ENCODE measurements around the gene ICA1.

ICA1 gene

GRCh38 chr7:8205537-8205936 lies 56.4 kb downstream of the ICA1 start:
- Histone ChIP-seq H3K9ac (ENCODE audit: low read depth, low read length, poor library complexity, severe bottlenecking) (no peak overlapping the region), H4K20me1 (ENCODE audit: insufficient read depth, low read length, poor library complexity, severe bottlenecking) (no peaks in the 10 kb centered on the region), H3K9me3 (ENCODE audit: insufficient read depth, low read depth, low read length) (no peaks in the 10 kb centered on the region), H3K9me2 (replicated peaks; ENCODE audit: low read depth, low read length) (no peaks in the 10 kb centered on the region), H3K4me3 (ENCODE audit: low read length, poor library complexity, severe bottlenecking) (no peak overlapping the region), H3K4me1 (ENCODE audit: insufficient read depth, low read length, poor library complexity, severe bottlenecking) (peaks cover 8% of the 10 kb centered on the region), H2AFZ (ENCODE audit: low read length) (no peak overlapping the region), H3K4me2 (ENCODE audit: low read depth, low read length, poor library complexity, severe bottlenecking) (no peak overlapping the region), H3K27me3 (ENCODE audit: insufficient read depth, low read length, poor library complexity, severe bottlenecking) (no peaks in the 10 kb centered on the region), H3K79me2 (ENCODE audit: insufficient read depth, low read length) (no peaks in the 10 kb centered on the region), H3K36me3 (ENCODE audit: insufficient read depth, low read length) (no peaks in the 10 kb centered on the region), H3F3A (ENCODE audit: low read depth) (no peaks in the 10 kb centered on the region)
- TF ChIP-seq EZH2phosphoT487 (IDR thresholded peaks at IDR 0.05; ENCODE audit: borderline replicate concordance) = no peak
- TF ChIP-seq, protein P1, sequence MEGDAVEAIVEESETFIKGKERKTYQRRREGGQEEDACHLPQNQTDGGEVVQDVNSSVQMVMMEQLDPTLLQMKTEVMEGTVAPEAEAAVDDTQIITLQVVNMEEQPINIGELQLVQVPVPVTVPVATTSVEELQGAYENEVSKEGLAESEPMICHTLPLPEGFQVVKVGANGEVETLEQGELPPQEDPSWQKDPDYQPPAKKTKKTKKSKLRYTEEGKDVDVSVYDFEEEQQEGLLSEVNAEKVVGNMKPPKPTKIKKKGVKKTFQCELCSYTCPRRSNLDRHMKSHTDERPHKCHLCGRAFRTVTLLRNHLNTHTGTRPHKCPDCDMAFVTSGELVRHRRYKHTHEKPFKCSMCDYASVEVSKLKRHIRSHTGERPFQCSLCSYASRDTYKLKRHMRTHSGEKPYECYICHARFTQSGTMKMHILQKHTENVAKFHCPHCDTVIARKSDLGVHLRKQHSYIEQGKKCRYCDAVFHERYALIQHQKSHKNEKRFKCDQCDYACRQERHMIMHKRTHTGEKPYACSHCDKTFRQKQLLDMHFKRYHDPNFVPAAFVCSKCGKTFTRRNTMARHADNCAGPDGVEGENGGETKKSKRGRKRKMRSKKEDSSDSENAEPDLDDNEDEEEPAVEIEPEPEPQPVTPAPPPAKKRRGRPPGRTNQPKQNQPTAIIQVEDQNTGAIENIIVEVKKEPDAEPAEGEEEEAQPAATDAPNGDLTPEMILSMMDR (conservative IDR thresholded peaks at IDR 0.05; ENCODE audit: low read length) = no peak

DNA sequence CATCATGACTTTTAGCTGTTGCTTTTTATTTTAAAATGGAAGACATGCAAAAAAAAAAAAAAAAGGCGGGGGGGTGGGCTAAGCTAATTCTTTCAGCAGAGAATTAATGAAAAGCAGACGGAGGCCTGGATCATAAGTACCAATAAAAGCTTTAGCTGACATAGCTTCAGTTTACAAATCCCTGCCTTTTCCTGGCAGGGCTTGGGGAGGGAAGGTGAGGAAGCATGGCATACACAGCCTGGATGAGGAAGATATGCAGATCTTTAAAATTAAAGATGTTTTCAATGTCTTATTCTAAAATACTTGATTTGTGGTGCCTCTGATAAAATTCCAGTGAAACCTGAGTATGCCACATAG lies 57.0 kb downstream of the ICA1 start:
- H3K79me2 ChIP-seq (ENCODE audit: insufficient read depth, low read length) = no peaks in the 10 kb centered on the region
- no peaks in the 10 kb centered on the region for H3F3A ChIP-seq (ENCODE audit: low read depth)
- no peak overlapping the region for H3K4me2 ChIP-seq (ENCODE audit: low read depth, low read length, poor library complexity, severe bottlenecking)
- H3K4me3 ChIP-seq (ENCODE audit: low read length, poor library complexity, severe bottlenecking) = no peak overlapping the region
- H3K9me3 ChIP-seq (ENCODE audit: insufficient read depth, low read depth, low read length) = no peaks in the 10 kb centered on the region
- H3K4me1 ChIP-seq (ENCODE audit: insufficient read depth, low read length, poor library complexity, severe bottlenecking) = peaks cover 8% of the 10 kb centered on the region
- no peak overlapping the region for H2AFZ ChIP-seq (ENCODE audit: low read length)
- H3K9ac ChIP-seq (ENCODE audit: low read depth, low read length, poor library complexity, severe bottlenecking) = no peak overlapping the region
- no peaks in the 10 kb centered on the region for H3K27me3 ChIP-seq (ENCODE audit: insufficient read depth, low read length, poor library complexity, severe bottlenecking)
- no peaks in the 10 kb centered on the region for H3K36me3 ChIP-seq (ENCODE audit: insufficient read depth, low read length)
- H4K20me1 ChIP-seq (ENCODE audit: insufficient read depth, low read length, poor library complexity, severe bottlenecking) = no peaks in the 10 kb centered on the region
- no peaks in the 10 kb centered on the region for H3K9me2 ChIP-seq (replicated peaks; ENCODE audit: low read depth, low read length)
- TF ChIP-seq, protein P1 (conservative IDR thresholded peaks at IDR 0.05; ENCODE audit: low read length) = no peak
- TF ChIP-seq EZH2phosphoT487 (IDR thresholded peaks at IDR 0.05; ENCODE audit: borderline replicate concordance) = no peak

DNA sequence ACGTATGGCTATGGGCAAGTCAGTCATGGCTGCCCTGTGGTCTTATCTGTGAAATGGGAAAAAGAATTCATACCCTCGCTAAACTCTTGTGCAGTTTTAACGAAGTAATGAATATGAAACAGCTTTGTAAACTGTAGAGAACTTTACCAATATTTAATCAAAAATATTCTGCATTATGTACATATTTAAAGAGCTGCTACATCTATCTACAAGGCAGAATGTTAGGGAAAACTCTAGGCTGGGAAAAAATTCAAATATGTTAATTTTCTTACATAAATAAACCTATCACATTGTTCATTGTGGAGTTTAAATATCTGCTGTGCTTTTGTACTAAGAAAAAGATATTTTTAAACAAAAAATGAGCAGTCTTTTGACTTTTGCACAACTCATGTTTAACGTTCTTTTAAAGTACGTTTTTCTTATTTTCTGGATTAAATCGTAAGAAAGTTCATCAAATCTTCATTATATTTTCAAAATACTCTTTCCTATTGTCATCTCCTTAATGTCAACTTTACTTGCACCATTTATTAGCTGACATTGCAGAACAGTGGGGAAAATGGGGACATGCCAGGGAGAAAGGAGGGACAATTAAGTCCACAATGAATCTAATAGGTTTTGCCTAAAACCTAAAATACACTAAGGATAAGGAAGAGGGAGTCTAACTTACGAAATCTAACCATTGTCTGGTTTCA lies 57.5 kb downstream of the ICA1 start:
- Histone ChIP-seq H4K20me1 (ENCODE audit: insufficient read depth, low read length, poor library complexity, severe bottlenecking) (no peaks in the 10 kb centered on the region), H3K4me1 (ENCODE audit: insufficient read depth, low read length, poor library complexity, severe bottlenecking) (peaks cover 8% of the 10 kb centered on the region), H3K9me3 (ENCODE audit: insufficient read depth, low read depth, low read length) (no peaks in the 10 kb centered on the region), H3K36me3 (ENCODE audit: insufficient read depth, low read length) (no peaks in the 10 kb centered on the region), H3K27me3 (ENCODE audit: insufficient read depth, low read length, poor library complexity, severe bottlenecking) (no peaks in the 10 kb centered on the region), H2AFZ (ENCODE audit: low read length) (no peak overlapping the region), H3K4me2 (ENCODE audit: low read depth, low read length, poor library complexity, severe bottlenecking) (no peak overlapping the region), H3K4me3 (ENCODE audit: low read length, poor library complexity, severe bottlenecking) (no peak overlapping the region), H3F3A (ENCODE audit: low read depth) (no peaks in the 10 kb centered on the region), H3K9me2 (replicated peaks; ENCODE audit: low read depth, low read length) (no peaks in the 10 kb centered on the region), H3K79me2 (ENCODE audit: insufficient read depth, low read length) (no peaks in the 10 kb centered on the region), H3K9ac (ENCODE audit: low read depth, low read length, poor library complexity, severe bottlenecking) (no peak overlapping the region)
- TF ChIP-seq, protein P1 (conservative IDR thresholded peaks at IDR 0.05; ENCODE audit: low read length) = no peak
- TF ChIP-seq EZH2phosphoT487 (IDR thresholded peaks at IDR 0.05; ENCODE audit: borderline replicate concordance) = no peak
